Type B pancreatic cell (in vitro differentiated cells): Measurements from ENCODE around the gene ATOH1. TPM values are rescaled to one million over a fixed set of nuclear protein-coding genes. Genes with fewer than 3 reads are reported as not detected.

Source experiments
- DNase-seq: peaks from one replicate; pipeline ENCODE4 v3.0.0; 2021; ENCODE audit warnings: mixed read lengths; ENCODE audit not compliant: unreplicated experiment; ENCODE audit errors: extremely low spot score
- H3K27ac Mint-ChIP-seq: 2 replicates; pipeline ENCODE4 v1.8.0; 2021; ENCODE audit warnings: mild to moderate bottlenecking, mixed read lengths
- H3K27me3 Mint-ChIP-seq: 2 replicates; pipeline ENCODE4 v1.8.0; 2021; ENCODE audit warnings: mixed read lengths
- H3K36me3 Mint-ChIP-seq: 2 replicates; pipeline ENCODE4 v1.8.0; 2021; ENCODE audit warnings: mixed read lengths
- H3K4me1 Mint-ChIP-seq: one replicate; pipeline ENCODE4 v1.8.0; 2021; ENCODE audit warnings: mixed read lengths; ENCODE audit not compliant: unreplicated experiment
- H3K4me3 Mint-ChIP-seq: 2 replicates; pipeline ENCODE4 v1.8.0; 2021; ENCODE audit warnings: mild to moderate bottlenecking, mixed read lengths
- H3K9me3 Mint-ChIP-seq: 2 replicates; pipeline ENCODE4 v1.8.0; 2021; ENCODE audit warnings: mixed read lengths
- CTCF ChIP-seq: fragments of 200-600 bp; sonication (generic); conservative IDR thresholded peaks from 2 replicates; pipeline ENCODE4 v1.5.0; 2021; ENCODE audit warnings: antibody characterized with exemption, mild to moderate bottlenecking
- total RNA-seq: library from RNA; stranded (reverse); gene quantifications from 2 replicates; pipeline ENCODE4 v1.2.1, GENCODE V29; 2021; ENCODE audit warnings: low replicate concordance

ATOH1 gene
- total RNA-seq, 1 donor from 2014 or later: 0.97 TPM

- Mint-ChIP-seq H3K27ac (no peak overlapping the region), H3K9me3 (no peaks in the 10 kb centered on the region), H3K27me3 (peaks cover 100% of the 10 kb centered on the region), H3K36me3 (peaks cover 4% of the 10 kb centered on the region), H3K4me3 (peak overlapping the region; percentile 87), H3K4me1 (peaks cover 15% of the 10 kb centered on the region)
- DNase-seq: peak; percentile 71
- no peak for TF ChIP-seq CTCF
Observed at GRCh38 chr4:93828995-93829819, 654 bp downstream of the ATOH1 start.

DNA sequence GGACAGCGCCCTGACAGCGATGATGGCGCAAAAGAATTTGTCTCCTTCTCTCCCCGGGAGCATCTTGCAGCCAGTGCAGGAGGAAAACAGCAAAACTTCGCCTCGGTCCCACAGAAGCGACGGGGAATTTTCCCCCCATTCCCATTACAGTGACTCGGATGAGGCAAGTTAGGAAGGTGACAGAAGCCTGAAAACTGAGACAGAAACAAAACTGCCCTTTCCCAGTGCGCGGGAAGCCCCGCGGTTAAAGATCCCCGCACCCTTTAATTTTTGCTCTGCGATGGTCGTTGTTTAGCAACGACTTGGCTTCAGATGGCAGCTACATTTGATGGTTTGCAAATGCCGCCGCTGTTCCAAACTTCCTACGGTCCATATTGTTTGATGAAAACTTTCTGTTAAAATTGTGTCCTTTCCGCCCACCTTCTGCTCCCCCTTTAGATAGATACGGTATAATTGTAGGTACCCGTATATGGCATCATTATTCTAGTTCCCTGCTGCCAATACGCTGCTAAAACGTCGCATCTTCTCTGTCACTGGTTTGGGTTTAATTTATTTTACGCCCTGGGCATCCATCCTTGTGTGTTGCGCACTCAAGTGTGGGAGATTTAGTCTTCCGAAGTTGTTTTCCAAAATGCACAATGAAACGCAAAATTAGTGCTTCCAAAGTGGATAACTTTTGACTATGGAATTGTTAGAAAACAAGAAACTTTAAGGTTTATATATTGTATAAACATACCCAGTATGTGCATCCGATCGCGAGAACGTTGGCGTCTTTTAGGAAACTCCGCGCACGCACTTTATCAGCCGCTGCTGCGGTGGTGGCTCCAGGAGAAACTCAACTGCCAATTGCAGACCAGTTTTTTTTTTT lies 1.5 kb downstream of the ATOH1 start:
- no peak for DNase-seq
- Mint-ChIP-seq H3K36me3 (peaks cover 4% of the 10 kb centered on the region), H3K4me3 (peak overlapping the region; percentile 82), H3K27me3 (peaks cover 100% of the 10 kb centered on the region), H3K27ac (no peak overlapping the region), H3K4me1 (peaks cover 15% of the 10 kb centered on the region), H3K9me3 (no peaks in the 10 kb centered on the region)
- TF ChIP-seq CTCF: no peak

GRCh38 chr4:93831716-93832496 lies 3.4 kb downstream of the ATOH1 start:
- Mint-ChIP-seq H3K27me3 (peaks cover 100% of the 10 kb centered on the region), H3K36me3 (peaks cover 4% of the 10 kb centered on the region), H3K27ac (no peak overlapping the region), H3K4me1 (peaks cover 15% of the 10 kb centered on the region), H3K9me3 (no peaks in the 10 kb centered on the region), H3K4me3 (peak overlapping the region; percentile 10)
- no peak for DNase-seq
- TF ChIP-seq CTCF: no peak

DNA sequence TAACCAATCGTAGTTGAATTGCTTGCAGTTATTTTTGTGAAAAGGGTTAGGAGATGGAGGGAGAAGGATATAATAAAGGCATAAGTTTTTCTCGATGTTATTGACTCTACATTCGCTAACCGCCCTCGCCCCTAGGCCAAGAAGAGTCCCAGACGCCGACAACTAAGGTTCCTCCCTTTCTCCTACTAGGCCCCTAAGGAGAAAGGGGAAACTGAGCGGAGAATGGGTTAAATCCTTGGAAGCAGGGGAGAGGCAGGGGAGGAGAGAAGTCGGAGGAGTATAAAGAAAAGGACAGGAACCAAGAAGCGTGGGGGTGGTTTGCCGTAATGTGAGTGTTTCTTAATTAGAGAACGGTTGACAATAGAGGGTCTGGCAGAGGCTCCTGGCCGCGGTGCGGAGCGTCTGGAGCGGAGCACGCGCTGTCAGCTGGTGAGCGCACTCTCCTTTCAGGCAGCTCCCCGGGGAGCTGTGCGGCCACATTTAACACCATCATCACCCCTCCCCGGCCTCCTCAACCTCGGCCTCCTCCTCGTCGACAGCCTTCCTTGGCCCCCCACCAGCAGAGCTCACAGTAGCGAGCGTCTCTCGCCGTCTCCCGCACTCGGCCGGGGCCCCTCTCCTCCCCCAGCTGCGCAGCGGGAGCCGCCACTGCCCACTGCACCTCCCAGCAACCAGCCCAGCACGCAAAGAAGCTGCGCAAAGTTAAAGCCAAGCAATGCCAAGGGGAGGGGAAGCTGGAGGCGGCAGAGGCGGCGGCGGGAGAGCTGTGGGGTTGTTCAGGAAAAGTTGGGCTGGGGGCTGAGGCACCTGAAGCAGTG lies 5.9 kb downstream of the ATOH1 start:
- Mint-ChIP-seq H3K4me1 (peaks cover 7% of the 10 kb centered on the region), H3K36me3 (peaks cover 4% of the 10 kb centered on the region), H3K4me3 (peak overlapping the region; percentile 81), H3K9me3 (no peaks in the 10 kb centered on the region), H3K27ac (no peak overlapping the region), H3K27me3 (peaks cover 97% of the 10 kb centered on the region)
- no peak for TF ChIP-seq CTCF
- no peak for DNase-seq

DNA sequence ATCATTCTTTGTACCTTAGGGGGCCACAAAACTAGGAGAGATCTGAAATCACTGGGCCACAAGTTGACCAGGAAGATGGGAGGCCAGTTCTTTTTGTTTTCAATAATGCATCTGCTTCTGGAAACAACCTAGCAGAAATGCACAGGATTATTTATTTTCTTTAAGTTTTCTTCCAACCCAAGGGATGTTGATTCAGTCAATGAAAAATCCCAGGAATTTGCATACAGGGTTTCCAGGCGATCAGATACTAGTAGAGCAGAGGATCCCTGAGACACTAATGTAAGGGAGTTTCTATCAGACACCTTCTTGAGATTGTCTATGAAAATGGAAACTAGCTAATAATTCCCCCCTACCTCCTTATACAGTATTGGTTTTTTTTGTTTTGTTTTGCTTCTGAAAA lies 7.4 kb downstream of the ATOH1 start:
- H3K9me3 Mint-ChIP-seq: no peaks in the 10 kb centered on the region
- H3K36me3 Mint-ChIP-seq: peaks cover 7% of the 10 kb centered on the region
- H3K27me3 Mint-ChIP-seq: peaks cover 97% of the 10 kb centered on the region
- DNase-seq: no peak
- TF ChIP-seq CTCF: no peak
- H3K4me1 Mint-ChIP-seq: no peaks in the 10 kb centered on the region
- H3K4me3 Mint-ChIP-seq: no peak overlapping the region
- H3K27ac Mint-ChIP-seq: no peak overlapping the region
